ENCODE results near the gene MYBPC1. TPM values are rescaled to one million over a fixed set of nuclear protein-coding genes. Genes with fewer than 3 reads are reported as not detected.

MYBPC1 gene
- total RNA-seq, 1 experiment from 2014 or later: not detected

DNA sequence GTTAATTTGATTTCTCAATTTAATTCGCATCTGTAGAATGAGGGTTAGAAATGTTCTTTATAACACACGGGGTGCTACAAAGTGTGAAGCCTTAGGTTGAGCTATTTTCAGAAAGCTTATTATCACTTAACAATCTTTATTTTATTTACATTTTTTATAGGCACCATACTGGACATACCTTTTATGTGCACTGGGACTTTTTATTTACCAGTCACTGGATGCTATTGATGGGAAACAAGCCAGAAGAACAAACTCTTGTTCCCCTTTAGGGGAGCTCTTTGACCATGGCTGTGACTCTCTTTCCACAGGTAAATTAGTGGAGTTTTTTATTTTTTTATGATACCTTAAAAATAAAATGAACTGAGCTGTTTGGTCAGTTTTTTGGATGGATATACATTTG lies 119.2 kb downstream of the MYBPC1 start:
- in situ Hi-C loops (cut with HindIII; ENCODE audit: low pct_unique_long_range_greater_than_20kb, low sequenced_read_pairs) (no loop called here), intact Hi-C loops (cut with micrococcal nuclease; ENCODE audit: unreplicated experiment) (no loop called here)
- ATAC-seq: peak; percentile 78; the same call in 1 of the 2 replicates
- ChIA-PET POLR2A (interaction anchor here (0.6 to 0.7 kb wide), 2 partner anchors 22 to 306 kb away, joined by 3 to 4 read pairs; partner anchors contain the start of gene ARL1), CTCF (no interaction called here)
- no peak for DNase-seq (ENCODE audit: low read depth, low spot score)
- Histone ChIP-seq H3K4me3 (ENCODE audit: low read depth in 2 of 2, low read length in 2 of 2) (peak overlapping the region in 1 of 2 experiments; percentile 8; a peak in 2 of 4 replicates), H3K36me3 (ENCODE audit: control insufficient read depth, insufficient read depth, low read length) (peaks cover 6% of the 10 kb centered on the region; the same call in 1 of the 2 replicates), H3K27ac (ENCODE audit: low read length) (peak overlapping the region; percentile 89), H3K9me3 (ENCODE audit: control insufficient read depth, insufficient read depth, low read depth, low read length) (no peaks in the 10 kb centered on the region), H3K4me1 (ENCODE audit: control insufficient read depth, insufficient read depth, low read length) (peaks cover 16% of the 10 kb centered on the region), H3K27me3 (ENCODE audit: control insufficient read depth, insufficient read depth, low read length) (no peaks in the 10 kb centered on the region)
- BruUV-seq (replicated peaks): no TSS peak
- TF ChIP-seq, protein P1, sequence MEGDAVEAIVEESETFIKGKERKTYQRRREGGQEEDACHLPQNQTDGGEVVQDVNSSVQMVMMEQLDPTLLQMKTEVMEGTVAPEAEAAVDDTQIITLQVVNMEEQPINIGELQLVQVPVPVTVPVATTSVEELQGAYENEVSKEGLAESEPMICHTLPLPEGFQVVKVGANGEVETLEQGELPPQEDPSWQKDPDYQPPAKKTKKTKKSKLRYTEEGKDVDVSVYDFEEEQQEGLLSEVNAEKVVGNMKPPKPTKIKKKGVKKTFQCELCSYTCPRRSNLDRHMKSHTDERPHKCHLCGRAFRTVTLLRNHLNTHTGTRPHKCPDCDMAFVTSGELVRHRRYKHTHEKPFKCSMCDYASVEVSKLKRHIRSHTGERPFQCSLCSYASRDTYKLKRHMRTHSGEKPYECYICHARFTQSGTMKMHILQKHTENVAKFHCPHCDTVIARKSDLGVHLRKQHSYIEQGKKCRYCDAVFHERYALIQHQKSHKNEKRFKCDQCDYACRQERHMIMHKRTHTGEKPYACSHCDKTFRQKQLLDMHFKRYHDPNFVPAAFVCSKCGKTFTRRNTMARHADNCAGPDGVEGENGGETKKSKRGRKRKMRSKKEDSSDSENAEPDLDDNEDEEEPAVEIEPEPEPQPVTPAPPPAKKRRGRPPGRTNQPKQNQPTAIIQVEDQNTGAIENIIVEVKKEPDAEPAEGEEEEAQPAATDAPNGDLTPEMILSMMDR (IDR thresholded peaks at IDR 0.05): no peak; the same call in 1 of the 2 replicates
- peak; percentile 86 for TF ChIP-seq TCF7L2 (IDR thresholded peaks at IDR 0.05; ENCODE audit: low read depth, low read length)

DNA sequence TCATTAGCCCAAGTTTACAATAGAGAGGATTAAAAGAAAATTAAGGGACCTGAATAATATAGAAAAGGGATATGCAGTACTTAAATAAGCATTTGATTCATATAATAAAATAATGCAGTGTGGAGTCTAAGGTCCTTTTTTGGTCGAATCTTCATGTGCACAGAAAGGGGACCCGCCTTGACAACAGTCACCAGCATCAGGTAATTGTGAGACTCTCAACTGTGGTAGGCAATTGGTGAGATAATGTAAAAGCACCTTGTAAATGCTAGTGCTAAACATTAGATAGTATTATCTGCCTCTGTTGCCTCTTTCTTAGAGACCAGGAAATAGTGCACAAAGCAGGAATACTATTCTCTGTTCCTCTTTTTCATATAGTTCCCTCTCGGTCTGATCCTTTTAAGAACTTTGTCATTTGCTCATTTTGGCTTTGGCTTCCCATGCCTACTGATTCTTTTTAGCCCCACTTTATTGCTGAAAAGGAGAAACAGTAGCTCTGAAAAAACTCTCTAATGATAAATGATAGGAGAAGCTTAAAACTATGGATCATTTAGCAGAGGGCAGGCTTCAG lies 120.2 kb downstream of the MYBPC1 start:
- CTCF ChIA-PET: no interaction called here
- TF ChIP-seq, protein P2, sequence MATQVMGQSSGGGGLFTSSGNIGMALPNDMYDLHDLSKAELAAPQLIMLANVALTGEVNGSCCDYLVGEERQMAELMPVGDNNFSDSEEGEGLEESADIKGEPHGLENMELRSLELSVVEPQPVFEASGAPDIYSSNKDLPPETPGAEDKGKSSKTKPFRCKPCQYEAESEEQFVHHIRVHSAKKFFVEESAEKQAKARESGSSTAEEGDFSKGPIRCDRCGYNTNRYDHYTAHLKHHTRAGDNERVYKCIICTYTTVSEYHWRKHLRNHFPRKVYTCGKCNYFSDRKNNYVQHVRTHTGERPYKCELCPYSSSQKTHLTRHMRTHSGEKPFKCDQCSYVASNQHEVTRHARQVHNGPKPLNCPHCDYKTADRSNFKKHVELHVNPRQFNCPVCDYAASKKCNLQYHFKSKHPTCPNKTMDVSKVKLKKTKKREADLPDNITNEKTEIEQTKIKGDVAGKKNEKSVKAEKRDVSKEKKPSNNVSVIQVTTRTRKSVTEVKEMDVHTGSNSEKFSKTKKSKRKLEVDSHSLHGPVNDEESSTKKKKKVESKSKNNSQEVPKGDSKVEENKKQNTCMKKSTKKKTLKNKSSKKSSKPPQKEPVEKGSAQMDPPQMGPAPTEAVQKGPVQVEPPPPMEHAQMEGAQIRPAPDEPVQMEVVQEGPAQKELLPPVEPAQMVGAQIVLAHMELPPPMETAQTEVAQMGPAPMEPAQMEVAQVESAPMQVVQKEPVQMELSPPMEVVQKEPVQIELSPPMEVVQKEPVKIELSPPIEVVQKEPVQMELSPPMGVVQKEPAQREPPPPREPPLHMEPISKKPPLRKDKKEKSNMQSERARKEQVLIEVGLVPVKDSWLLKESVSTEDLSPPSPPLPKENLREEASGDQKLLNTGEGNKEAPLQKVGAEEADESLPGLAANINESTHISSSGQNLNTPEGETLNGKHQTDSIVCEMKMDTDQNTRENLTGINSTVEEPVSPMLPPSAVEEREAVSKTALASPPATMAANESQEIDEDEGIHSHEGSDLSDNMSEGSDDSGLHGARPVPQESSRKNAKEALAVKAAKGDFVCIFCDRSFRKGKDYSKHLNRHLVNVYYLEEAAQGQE (IDR thresholded peaks at IDR 0.05; ENCODE audit: insufficient read depth in 1 of 2, low read depth in 2 of 2, low read length in 1 of 2): no peak
- TF ChIP-seq SIN3A (IDR thresholded peaks at IDR 0.05; ENCODE audit: borderline replicate concordance, insufficient read depth, low read depth, low read length) (no peak), TCF7L2 (IDR thresholded peaks at IDR 0.05; ENCODE audit: low read depth, low read length) (no peak), POLR2AphosphoS5 (IDR thresholded peaks at IDR 0.05; ENCODE audit: low read depth, low read length) (no peak)
- TF ChIP-seq, protein P1 (IDR thresholded peaks at IDR 0.05): no peak
- BruUV-seq (replicated peaks): no TSS peak
- H3K4me1 ChIP-seq (ENCODE audit: control insufficient read depth, insufficient read depth, low read length): peaks cover 16% of the 10 kb centered on the region
- intact Hi-C loops (cut with micrococcal nuclease; ENCODE audit: unreplicated experiment): no loop called here
- H3K36me3 ChIP-seq (ENCODE audit: control insufficient read depth, insufficient read depth, low read length): peaks cover 9% of the 10 kb centered on the region
- no peaks in the 10 kb centered on the region for H3K27me3 ChIP-seq (ENCODE audit: control insufficient read depth, insufficient read depth, low read length)
- POLR2A ChIA-PET: interaction anchor here (0.6 kb wide), 1 partner anchor 1301 kb away, joined by 3 read pairs; no protein-coding TSS in a partner anchor
- no peak overlapping the region for H3K4me3 ChIP-seq (ENCODE audit: low read depth in 2 of 2, low read length in 2 of 2)
- in situ Hi-C loops (cut with HindIII; ENCODE audit: low pct_unique_long_range_greater_than_20kb, low sequenced_read_pairs): no loop called here
- H3K9me3 ChIP-seq (ENCODE audit: control insufficient read depth, insufficient read depth, low read depth, low read length): no peaks in the 10 kb centered on the region
- ATAC-seq (no peak), DNase-seq (ENCODE audit: low read depth, low spot score) (no peak)
- peak overlapping the region; percentile 89; the same call in 1 of the 2 replicates for H3K27ac ChIP-seq (ENCODE audit: low read length)

Data from Panc1 (cell line).